ENCODE measurements around the gene HOXD12.

Gene HOXD12

GRCh38 chr2:176095421-176095820, 4.2 kb upstream of the HOXD12 start:
- Histone ChIP-seq H3K27ac (ENCODE audit: low read depth, low read length) (no peak overlapping the region), H3K9ac (ENCODE audit: low read length) (no peak overlapping the region), H3K36me3 (ENCODE audit: control insufficient read depth, insufficient read depth, low read length) (no peaks in the 10 kb centered on the region), H3K4me1 (ENCODE audit: control insufficient read depth, insufficient read depth, low read length) (peaks cover 47% of the 10 kb centered on the region), H3K9me3 (ENCODE audit: control insufficient read depth, insufficient read depth, low read depth, low read length) (no peaks in the 10 kb centered on the region), H3K27me3 (ENCODE audit: control insufficient read depth, insufficient read depth, low read length) (peaks cover 100% of the 10 kb centered on the region), H3K4me3 (ENCODE audit: low read depth, low read length) (no peak overlapping the region)

- H3K27ac ChIP-seq (ENCODE audit: low read depth, low read length), result no peak overlapping the region
- no peaks in the 10 kb centered on the region for H3K36me3 ChIP-seq (ENCODE audit: control insufficient read depth, insufficient read depth, low read length)
- peak overlapping the region; percentile 54 for H3K9ac ChIP-seq (ENCODE audit: low read length)
- H3K4me1 ChIP-seq (ENCODE audit: control insufficient read depth, insufficient read depth, low read length), result peaks cover 51% of the 10 kb centered on the region
- H3K9me3 ChIP-seq (ENCODE audit: control insufficient read depth, insufficient read depth, low read depth, low read length), result no peaks in the 10 kb centered on the region
- H3K4me3 ChIP-seq (ENCODE audit: low read depth, low read length), result peak overlapping the region; percentile 53
- H3K27me3 ChIP-seq (ENCODE audit: control insufficient read depth, insufficient read depth, low read length), result peaks cover 100% of the 10 kb centered on the region
These were observed 3.2 kb upstream of the HOXD12 start for GRCh38 chr2:176096243-176096985.

GRCh38 chr2:176096986-176097819, 2.4 kb upstream of the HOXD12 start:
- Histone ChIP-seq H3K4me3 (ENCODE audit: low read depth, low read length) (peak overlapping the region; percentile 53), H3K4me1 (ENCODE audit: control insufficient read depth, insufficient read depth, low read length) (peaks cover 44% of the 10 kb centered on the region), H3K9ac (ENCODE audit: low read length) (peak overlapping the region; percentile 60), H3K36me3 (ENCODE audit: control insufficient read depth, insufficient read depth, low read length) (no peaks in the 10 kb centered on the region), H3K27me3 (ENCODE audit: control insufficient read depth, insufficient read depth, low read length) (peaks cover 100% of the 10 kb centered on the region), H3K9me3 (ENCODE audit: control insufficient read depth, insufficient read depth, low read depth, low read length) (no peaks in the 10 kb centered on the region), H3K27ac (ENCODE audit: low read depth, low read length) (no peak overlapping the region; the same call in 1 of the 2 replicates)

- H3K4me3 ChIP-seq (ENCODE audit: low read depth, low read length), result peak overlapping the region; percentile 48
- H3K9me3 ChIP-seq (ENCODE audit: control insufficient read depth, insufficient read depth, low read depth, low read length), result no peaks in the 10 kb centered on the region
- peaks cover 44% of the 10 kb centered on the region for H3K4me1 ChIP-seq (ENCODE audit: control insufficient read depth, insufficient read depth, low read length)
- peaks cover 100% of the 10 kb centered on the region for H3K27me3 ChIP-seq (ENCODE audit: control insufficient read depth, insufficient read depth, low read length)
- H3K27ac ChIP-seq (ENCODE audit: low read depth, low read length), result no peak overlapping the region
- peak overlapping the region; percentile 20 for H3K9ac ChIP-seq (ENCODE audit: low read length)
- H3K36me3 ChIP-seq (ENCODE audit: control insufficient read depth, insufficient read depth, low read length), result no peaks in the 10 kb centered on the region
These were observed 1.7 kb upstream of the HOXD12 start for GRCh38 chr2:176097820-176098365.

GRCh38 chr2:176098366-176099158, 1.0 kb upstream of the HOXD12 start:
- Histone ChIP-seq H3K27ac (ENCODE audit: low read depth, low read length) (no peak overlapping the region), H3K4me3 (ENCODE audit: low read depth, low read length) (peak overlapping the region; percentile 48), H3K9ac (ENCODE audit: low read length) (peak overlapping the region; percentile 10), H3K4me1 (ENCODE audit: control insufficient read depth, insufficient read depth, low read length) (peaks cover 39% of the 10 kb centered on the region), H3K27me3 (ENCODE audit: control insufficient read depth, insufficient read depth, low read length) (peaks cover 100% of the 10 kb centered on the region), H3K36me3 (ENCODE audit: control insufficient read depth, insufficient read depth, low read length) (no peaks in the 10 kb centered on the region), H3K9me3 (ENCODE audit: control insufficient read depth, insufficient read depth, low read depth, low read length) (no peaks in the 10 kb centered on the region)

- Histone ChIP-seq H3K4me1 (ENCODE audit: control insufficient read depth, insufficient read depth, low read length) (peaks cover 43% of the 10 kb centered on the region), H3K36me3 (ENCODE audit: control insufficient read depth, insufficient read depth, low read length) (no peaks in the 10 kb centered on the region), H3K27ac (ENCODE audit: low read depth, low read length) (no peak overlapping the region), H3K9me3 (ENCODE audit: control insufficient read depth, insufficient read depth, low read depth, low read length) (no peaks in the 10 kb centered on the region), H3K9ac (ENCODE audit: low read length) (peak overlapping the region; percentile 10), H3K4me3 (ENCODE audit: low read depth, low read length) (peak overlapping the region; percentile 48), H3K27me3 (ENCODE audit: control insufficient read depth, insufficient read depth, low read length) (peaks cover 100% of the 10 kb centered on the region)
These were observed 352 bp upstream of the HOXD12 start for GRCh38 chr2:176099159-176099727.

- Histone ChIP-seq H3K9ac (ENCODE audit: low read length) (no peak overlapping the region), H3K9me3 (ENCODE audit: control insufficient read depth, insufficient read depth, low read depth, low read length) (no peaks in the 10 kb centered on the region), H3K27me3 (ENCODE audit: control insufficient read depth, insufficient read depth, low read length) (peaks cover 100% of the 10 kb centered on the region), H3K4me1 (ENCODE audit: control insufficient read depth, insufficient read depth, low read length) (peaks cover 54% of the 10 kb centered on the region), H3K27ac (ENCODE audit: low read depth, low read length) (no peak overlapping the region), H3K36me3 (ENCODE audit: control insufficient read depth, insufficient read depth, low read length) (no peaks in the 10 kb centered on the region), H3K4me3 (ENCODE audit: low read depth, low read length) (peak overlapping the region; percentile 48; the same call in 1 of the 2 replicates)
These were observed 1.0 kb downstream of the HOXD12 start for GRCh38 chr2:176100547-176101140.

- H3K9ac ChIP-seq (ENCODE audit: low read length), result no peak overlapping the region
- H3K4me3 ChIP-seq (ENCODE audit: low read depth, low read length), result no peak overlapping the region
- H3K9me3 ChIP-seq (ENCODE audit: control insufficient read depth, insufficient read depth, low read depth, low read length), result no peaks in the 10 kb centered on the region
- H3K27me3 ChIP-seq (ENCODE audit: control insufficient read depth, insufficient read depth, low read length), result peaks cover 100% of the 10 kb centered on the region
- peaks cover 59% of the 10 kb centered on the region for H3K4me1 ChIP-seq (ENCODE audit: control insufficient read depth, insufficient read depth, low read length)
- H3K36me3 ChIP-seq (ENCODE audit: control insufficient read depth, insufficient read depth, low read length), result no peaks in the 10 kb centered on the region
- H3K27ac ChIP-seq (ENCODE audit: low read depth, low read length), result no peak overlapping the region
These were observed 1.7 kb downstream of the HOXD12 start for GRCh38 chr2:176101216-176101830.

- H3K9me3 ChIP-seq (ENCODE audit: control insufficient read depth, insufficient read depth, low read depth, low read length), result no peaks in the 10 kb centered on the region
- peaks cover 100% of the 10 kb centered on the region for H3K27me3 ChIP-seq (ENCODE audit: control insufficient read depth, insufficient read depth, low read length)
- no peaks in the 10 kb centered on the region for H3K36me3 ChIP-seq (ENCODE audit: control insufficient read depth, insufficient read depth, low read length)
- peaks cover 53% of the 10 kb centered on the region for H3K4me1 ChIP-seq (ENCODE audit: control insufficient read depth, insufficient read depth, low read length)
- H3K27ac ChIP-seq (ENCODE audit: low read depth, low read length), result no peak overlapping the region
- no peak overlapping the region for H3K4me3 ChIP-seq (ENCODE audit: low read depth, low read length)
- no peak overlapping the region for H3K9ac ChIP-seq (ENCODE audit: low read length)
These were observed 2.2 kb downstream of the HOXD12 start for GRCh38 chr2:176101842-176102241.

Data from HUES6 (cell line).